NCI-H510A treated with DMSO at 0.1 percent for 48 hours (cell line): ENCODE measurements around the gene NECAP2.
"Not testable (repeated sequence)": the region's sequence is repeated elsewhere in the genome, so short reads cannot be mapped to it uniquely, and the experiment has no call there.

ENCODE experiments used
- DNase-seq: peaks from one replicate; lab custom pipeline; 2025; lab: John Stamatoyannopoulos, UW

NECAP2 gene

DNA sequence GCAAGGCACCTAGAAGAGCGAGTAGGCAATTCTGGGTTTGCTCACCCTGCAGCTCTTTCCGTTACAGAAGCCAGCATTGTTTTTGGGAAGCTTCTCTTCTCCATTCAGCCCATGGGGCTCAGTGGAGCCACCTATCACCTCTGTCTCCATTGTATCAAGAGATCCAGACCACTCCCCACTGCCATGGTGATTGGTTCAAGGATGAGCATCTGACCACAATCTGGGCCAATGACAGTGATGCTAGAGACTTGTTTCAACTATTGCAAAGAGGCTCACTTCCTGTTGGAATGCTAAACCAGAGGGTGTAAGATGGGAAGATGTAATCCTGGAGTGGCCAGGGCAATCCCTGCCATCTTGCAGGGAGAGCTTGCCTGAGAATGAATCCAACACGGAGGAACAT lies 9.9 kb upstream of the NECAP2 start:
- peak; percentile 18 for DNase-seq

- no peak for DNase-seq
Observed at GRCh38 chr1:16433030-16433429, 7.5 kb upstream of the NECAP2 start.

DNA sequence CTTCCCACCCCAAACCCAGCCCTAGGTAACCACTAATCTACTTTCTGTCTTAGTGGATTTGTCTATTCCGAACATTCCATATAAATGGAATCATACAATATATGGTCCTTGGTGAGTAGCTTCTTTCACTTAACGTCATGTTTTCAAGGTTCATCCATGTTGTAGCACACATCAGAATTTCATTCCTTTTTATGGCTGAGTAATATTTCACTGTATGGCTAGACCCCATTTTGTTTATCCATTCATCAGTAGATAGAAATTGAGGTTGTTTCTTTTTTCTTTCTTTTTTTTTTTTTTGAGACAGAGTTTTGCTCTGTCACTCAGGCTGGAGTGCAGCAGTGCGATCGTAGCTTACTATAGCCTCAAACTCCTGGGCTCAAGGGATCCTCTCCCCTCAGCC lies 6.5 kb upstream of the NECAP2 start:
- DNase-seq, result no peak

GRCh38 chr1:16434501-16434900 lies 6.0 kb upstream of the NECAP2 start:
- DNase-seq, result no peak

GRCh38 chr1:16436946-16437474 lies 3.5 kb upstream of the NECAP2 start, which contains the start of gene SPATA21:
TSS of gene SPATA21 (minus strand) at chr1:16437424. CDS start at chr1:16431371, 6,053 bp downstream.
- no peak for DNase-seq

GRCh38 chr1:16438516-16438915 lies 2.0 kb upstream of the NECAP2 start:
- DNase-seq, result no peak

DNA sequence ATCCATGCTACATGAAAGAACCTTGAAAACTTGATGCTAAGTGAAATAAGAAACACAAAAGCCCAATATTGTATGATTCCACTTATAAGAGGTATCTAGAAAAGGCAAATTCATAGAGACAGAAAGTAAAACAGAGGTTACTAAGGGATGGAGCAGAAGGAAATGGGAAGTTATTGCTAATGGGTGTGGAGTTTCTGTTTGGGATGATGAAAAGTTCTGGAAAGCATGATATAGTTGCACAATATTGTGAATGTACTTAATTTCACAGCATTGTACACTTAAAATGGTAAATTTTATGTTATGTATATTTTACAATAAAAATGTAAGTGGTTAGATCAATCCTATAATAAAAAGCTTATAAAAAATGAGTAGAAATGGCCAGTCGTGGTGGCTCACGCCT lies 1.6 kb upstream of the NECAP2 start:
- DNase-seq, result no peak

DNA sequence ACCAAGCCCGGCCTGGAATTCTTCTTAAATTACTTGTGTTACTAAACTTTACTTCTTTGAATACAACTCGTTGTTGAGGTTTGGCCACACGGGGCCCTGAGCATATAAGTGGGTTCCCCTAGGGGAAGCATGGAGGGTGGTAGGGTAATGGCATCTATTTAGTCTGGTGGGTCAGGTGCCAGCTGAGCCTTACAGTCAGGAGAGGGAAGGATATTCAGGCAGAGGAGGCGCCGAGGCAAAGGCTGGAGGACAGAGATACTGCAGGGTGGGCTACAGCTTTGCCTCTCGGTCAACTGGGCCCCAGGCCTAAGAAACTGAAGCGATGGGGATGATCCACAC lies 424 bp upstream of the NECAP2 start:
- DNase-seq, result no peak

GRCh38 chr1:16441282-16441665 lies 750 bp downstream of the NECAP2 start:
- DNase-seq, result no peak

DNA sequence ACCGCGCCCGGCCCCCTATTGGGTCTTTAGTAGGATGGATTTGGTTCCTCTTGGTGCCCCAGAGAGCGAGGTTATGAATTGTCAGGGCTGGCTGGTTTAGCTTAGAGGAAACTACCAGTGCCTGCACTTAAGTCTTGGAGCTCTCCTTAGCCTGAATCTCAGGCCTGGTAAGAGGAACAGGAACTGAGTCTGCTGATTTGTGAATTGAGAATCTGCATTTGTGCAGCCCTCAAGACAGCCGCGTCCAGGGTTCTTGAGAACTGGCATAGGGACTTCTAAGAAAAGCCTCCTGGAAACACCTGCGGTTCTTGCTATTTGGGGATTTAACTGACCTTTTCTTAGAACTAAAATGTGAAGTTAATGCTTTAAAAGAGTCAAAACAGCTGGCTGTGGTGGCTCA lies 1.7 kb downstream of the NECAP2 start:
- no peak for DNase-seq

GRCh38 chr1:16442941-16443340 lies 2.4 kb downstream of the NECAP2 start:
- no peak for DNase-seq

GRCh38 chr1:16443975-16444770 lies 3.6 kb downstream of the NECAP2 start:
- no peak for DNase-seq

- DNase-seq, result no peak
Observed at GRCh38 chr1:16445052-16445451, 4.5 kb downstream of the NECAP2 start.

- no peak for DNase-seq
Observed at GRCh38 chr1:16446116-16446515, 5.6 kb downstream of the NECAP2 start.

GRCh38 chr1:16447641-16448040 lies 7.1 kb downstream of the NECAP2 start:
- no peak for DNase-seq

- DNase-seq, result no peak
Observed at GRCh38 chr1:16449065-16449464, 8.5 kb downstream of the NECAP2 start.

DNA sequence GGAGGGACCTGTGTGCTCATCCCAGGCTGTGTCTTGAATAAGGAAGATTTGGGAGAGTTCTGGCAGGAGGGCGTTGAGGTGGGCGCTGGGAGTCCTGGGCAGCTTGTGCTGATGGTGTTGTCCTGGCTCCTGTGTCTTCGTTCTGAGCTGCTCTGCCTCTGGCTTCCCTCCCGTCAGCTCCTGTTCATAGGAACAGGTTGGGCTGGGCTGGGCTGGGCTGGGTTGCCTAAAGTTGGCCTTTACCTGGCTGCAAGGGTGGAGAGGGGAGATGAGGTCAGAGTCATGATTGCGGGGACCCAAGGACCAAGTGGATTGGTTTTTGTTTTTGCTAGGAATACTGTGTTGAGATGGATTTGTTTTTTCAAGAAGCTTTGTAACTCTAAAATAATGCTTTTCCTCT lies 9.1 kb downstream of the NECAP2 start:
- no peak for DNase-seq

GRCh38 chr1:16450863-16451481 lies 10.4 kb downstream of the NECAP2 start:
- no peak for DNase-seq

GRCh38 chr1:16451841-16452528 lies 11.5 kb downstream of the NECAP2 start:
- no peak for DNase-seq

- not testable (repeated sequence) for DNase-seq
Observed at GRCh38 chr1:16454909-16455308, 14.4 kb downstream of the NECAP2 start.

DNA sequence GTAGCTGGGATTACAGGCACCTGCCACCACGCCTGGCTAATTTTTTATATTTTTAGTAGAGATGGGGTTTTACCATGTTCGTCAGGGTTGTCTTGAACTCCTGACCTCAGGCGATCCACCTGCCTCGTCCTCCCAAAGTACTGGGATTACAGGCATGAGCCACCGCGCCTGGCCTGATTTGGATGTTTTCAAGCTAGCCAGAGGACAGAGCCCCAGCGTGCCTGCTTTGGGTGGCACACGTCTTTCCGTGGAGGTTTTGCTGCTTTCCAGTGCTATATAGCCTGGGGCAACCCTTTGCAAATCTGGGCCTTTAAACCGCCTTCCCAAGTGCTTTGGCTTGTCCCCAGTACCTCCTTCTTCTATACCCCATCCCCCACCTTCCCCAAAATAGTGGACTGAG lies 15.6 kb downstream of the NECAP2 start:
- not testable (repeated sequence) for DNase-seq

DNA sequence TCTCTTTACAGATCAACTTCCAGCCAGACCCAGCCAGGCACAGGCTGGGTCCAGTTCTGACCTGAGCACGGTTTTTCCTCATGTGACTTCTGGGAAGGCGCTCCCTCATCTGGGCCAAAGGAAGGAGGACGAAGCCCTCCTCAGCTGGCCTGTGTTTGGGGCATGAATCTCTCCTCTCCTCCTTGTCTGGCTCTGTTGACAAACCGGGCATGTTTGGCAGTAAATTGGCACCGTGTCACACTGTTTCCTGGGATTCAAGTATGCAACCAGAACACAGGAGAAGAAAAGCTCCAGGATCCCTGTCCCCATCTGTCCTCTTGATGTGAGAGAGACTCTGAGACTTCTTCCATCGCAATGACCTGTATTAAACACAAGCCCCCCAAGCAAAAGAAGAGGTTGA lies 18.3 kb downstream of the NECAP2 start:
- no peak for DNase-seq

GRCh38 chr1:16459352-16459925 lies 18.9 kb downstream of the NECAP2 start:
- no peak for DNase-seq
